BJ (cell line): ENCODE results near the gene ZCCHC24. TPM values are rescaled to one million over a fixed set of nuclear protein-coding genes. Genes with fewer than 3 reads are reported as not detected.

Source experiments
- CTCF ChIA-PET: fragments of 350-600 bp; formaldehyde crosslinking; extraction: SDS; loops from one replicate; lab custom pipeline; 2021; ENCODE audit warnings: antibody characterized with exemption, inconsistent platforms; lab: Yijun Ruan, JAX
- POLR2A ChIA-PET: fragments of 300-600 bp; sonication (Branson Sonifier 250); formaldehyde crosslinking; extraction: SDS; loops from one replicate; lab custom pipeline; 2021; ENCODE audit warnings: antibody characterized with exemption; lab: Charles Lee
- DNase-seq: peaks from one replicate; pipeline ENCODE4 v3.0.0-alpha.2; 2011; ENCODE audit warnings: low read depth
- H3K27me3 ChIP-seq: 2 replicates; pipeline ENCODE4 v1.6.0; 2011; ENCODE audit warnings: low read length; ENCODE audit not compliant: control insufficient read depth, insufficient read depth
- H3K36me3 ChIP-seq: 2 replicates; pipeline ENCODE4 v1.5.1; 2011; ENCODE audit warnings: low read length; ENCODE audit not compliant: control insufficient read depth, insufficient read depth
- H3K4me3 ChIP-seq: 2 replicates; pipeline ENCODE4 v1.5.1; 2011; ENCODE audit warnings: low read depth, mild to moderate bottlenecking, control low read depth, low read length
- polyA plus RNA-seq: library from polyadenylated mRNA; depleted of rRNA; stranded (reverse); fragments of >200 nt; gene quantifications from 2 replicates; pipeline ENCODE4 v1.2.3, GENCODE V29; 2011
- TF ChIP-seq, protein P1 (sequence below): IDR thresholded peaks from 2 replicates; pipeline ENCODE4 v1.5.1; 2011; ENCODE audit warnings: low read depth, mild to moderate bottlenecking, control low read depth, inconsistent platforms, low read length, moderate library complexity; ENCODE audit not compliant: insufficient read depth

ZCCHC24 gene
- polyA plus RNA-seq, 1 experiment = 49.1 TPM

DNA sequence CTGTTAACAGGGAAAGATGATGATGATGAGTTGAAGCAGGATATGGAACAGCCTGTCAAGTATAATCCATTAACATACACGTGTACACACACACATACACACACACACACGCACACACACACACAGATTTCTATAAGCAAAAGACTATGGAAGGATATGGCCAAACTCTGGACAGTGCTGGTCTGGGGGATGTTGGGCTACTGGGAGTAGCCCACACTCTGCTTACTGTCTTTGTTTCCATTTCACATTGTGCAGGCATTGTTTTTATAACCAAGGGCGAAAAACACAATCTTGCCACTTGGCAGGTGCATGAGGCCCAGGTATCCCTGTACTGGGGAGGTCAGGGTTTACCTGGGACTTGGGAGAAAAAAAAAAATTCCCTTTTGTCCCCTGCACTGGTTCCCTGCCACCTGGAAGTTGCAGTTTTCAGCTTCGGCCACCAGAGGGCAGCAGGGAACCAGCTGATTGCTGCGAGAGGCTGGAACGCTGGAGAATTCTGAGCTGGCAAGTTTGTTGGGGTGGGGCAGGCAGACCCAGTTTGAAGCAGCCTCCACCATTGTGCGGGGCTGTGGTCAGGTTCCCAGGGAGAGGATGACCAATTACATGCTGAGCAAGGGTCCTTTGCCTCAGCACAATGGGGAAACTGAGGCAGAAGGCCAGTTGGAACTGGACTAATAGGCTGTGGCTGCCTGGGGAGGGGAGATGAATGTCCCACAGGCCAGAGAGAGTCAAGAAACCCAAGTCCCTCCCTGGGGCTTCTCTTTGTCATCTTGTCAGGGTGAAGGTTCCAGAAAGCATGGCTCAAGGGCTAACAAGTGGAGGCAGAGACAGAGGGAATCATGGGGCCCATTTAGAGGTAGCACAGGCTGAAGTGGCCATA lies 70.9 kb downstream of the ZCCHC24 start:
- CTCF ChIA-PET = interaction anchor here (0.5 to 5.0 kb wide), 44 partner anchors 8 to 974 kb away, joined by 3 to 56 read pairs (median 4); partner anchors contain the start of gene ZCCHC24
- Histone ChIP-seq H3K36me3 (no peaks in the 10 kb centered on the region), H3K27me3 (no peaks in the 10 kb centered on the region), H3K4me3 (no peak overlapping the region)
- TF ChIP-seq, protein P1, sequence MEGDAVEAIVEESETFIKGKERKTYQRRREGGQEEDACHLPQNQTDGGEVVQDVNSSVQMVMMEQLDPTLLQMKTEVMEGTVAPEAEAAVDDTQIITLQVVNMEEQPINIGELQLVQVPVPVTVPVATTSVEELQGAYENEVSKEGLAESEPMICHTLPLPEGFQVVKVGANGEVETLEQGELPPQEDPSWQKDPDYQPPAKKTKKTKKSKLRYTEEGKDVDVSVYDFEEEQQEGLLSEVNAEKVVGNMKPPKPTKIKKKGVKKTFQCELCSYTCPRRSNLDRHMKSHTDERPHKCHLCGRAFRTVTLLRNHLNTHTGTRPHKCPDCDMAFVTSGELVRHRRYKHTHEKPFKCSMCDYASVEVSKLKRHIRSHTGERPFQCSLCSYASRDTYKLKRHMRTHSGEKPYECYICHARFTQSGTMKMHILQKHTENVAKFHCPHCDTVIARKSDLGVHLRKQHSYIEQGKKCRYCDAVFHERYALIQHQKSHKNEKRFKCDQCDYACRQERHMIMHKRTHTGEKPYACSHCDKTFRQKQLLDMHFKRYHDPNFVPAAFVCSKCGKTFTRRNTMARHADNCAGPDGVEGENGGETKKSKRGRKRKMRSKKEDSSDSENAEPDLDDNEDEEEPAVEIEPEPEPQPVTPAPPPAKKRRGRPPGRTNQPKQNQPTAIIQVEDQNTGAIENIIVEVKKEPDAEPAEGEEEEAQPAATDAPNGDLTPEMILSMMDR = peak; percentile 94
- DNase-seq = no peak
- POLR2A ChIA-PET = interaction anchor here (0.6 kb wide), 1 partner anchor 29 kb away, joined by 3 read pairs; no protein-coding TSS in a partner anchor

- Histone ChIP-seq H3K36me3 (no peaks in the 10 kb centered on the region), H3K27me3 (no peaks in the 10 kb centered on the region), H3K4me3 (no peak overlapping the region)
- TF ChIP-seq, protein P1 = no peak
- POLR2A ChIA-PET = no interaction called here
- CTCF ChIA-PET = interaction anchor here (0.6 to 5.0 kb wide), 13 partner anchors 12 to 190 kb away, joined by 3 to 56 read pairs (median 3); partner anchors contain the start of gene ZCCHC24
- DNase-seq = no peak
These were observed 72.6 kb downstream of the ZCCHC24 start for GRCh38 chr10:79372871-79373270.

DNA sequence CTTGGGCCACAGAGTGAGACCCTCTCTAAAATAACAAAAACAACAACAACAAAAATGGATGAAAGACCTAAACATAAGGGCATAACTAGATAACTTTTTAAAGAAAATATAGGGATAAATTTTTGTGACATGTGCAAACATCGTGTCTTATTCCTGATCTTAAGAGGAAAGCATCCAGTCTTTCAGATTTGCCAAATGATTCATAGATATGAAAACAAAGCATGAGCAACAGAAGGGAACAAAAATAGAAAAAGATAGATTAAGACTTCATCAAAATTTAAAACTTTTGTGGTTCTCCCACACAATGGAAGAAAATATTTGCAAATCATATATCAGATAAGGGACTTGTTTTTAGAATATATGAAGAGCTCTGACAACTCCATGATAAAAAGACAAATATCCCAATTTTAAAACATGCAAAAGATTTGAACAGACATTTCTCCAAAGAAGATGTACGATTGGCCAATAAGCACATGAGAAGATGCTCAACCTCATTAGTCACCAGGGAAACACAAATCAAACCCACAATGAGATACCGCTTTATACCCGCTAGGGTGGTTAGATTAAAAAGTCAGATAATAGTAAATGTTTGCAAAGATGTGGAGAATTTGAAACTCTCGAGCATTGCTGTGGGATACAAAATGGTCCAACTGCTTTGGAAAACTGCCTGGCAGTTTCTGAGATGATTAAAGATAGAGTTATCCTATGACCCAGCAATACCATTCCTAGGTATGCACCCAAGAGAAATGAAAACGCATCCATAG lies 77.8 kb downstream of the ZCCHC24 start:
- DNase-seq = no peak
- POLR2A ChIA-PET = no interaction called here
- TF ChIP-seq, protein P1 = no peak
- CTCF ChIA-PET = interaction anchor here (1.1 to 1.8 kb wide), 2 partner anchors 23 to 75 kb away, joined by 3 to 4 read pairs; no protein-coding TSS in a partner anchor
- Histone ChIP-seq H3K36me3 (no peaks in the 10 kb centered on the region), H3K27me3 (no peaks in the 10 kb centered on the region), H3K4me3 (no peak overlapping the region)

DNA sequence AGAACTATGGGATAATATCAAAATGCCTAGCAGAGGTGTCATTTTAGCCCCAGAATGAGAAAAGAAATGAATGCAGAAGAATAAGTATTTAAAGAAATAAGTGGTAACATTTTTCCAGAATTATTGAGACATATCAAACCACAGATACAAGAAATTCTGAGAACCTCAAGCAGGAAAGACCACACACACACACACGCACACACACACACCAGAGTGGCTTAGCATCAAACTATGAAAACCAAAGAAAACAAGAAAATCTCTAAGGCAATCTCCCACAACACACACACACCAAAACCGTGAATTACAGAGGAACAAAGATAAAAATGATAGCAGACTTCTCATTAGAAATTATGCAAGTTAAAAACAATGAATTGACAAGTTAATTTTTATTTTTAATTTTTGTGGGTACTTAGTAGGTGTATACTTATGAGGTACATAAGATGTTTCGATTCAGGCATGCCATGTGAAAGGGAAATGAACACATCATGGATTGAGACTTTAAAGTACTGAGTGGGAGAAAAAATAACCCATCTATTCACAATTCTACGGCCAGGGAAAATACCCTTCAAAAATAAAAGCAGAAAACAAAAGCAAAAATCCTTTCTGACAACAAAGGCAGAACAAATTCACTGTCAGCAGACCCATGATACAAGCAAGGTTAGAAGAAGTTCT lies 83.6 kb downstream of the ZCCHC24 start:
- TF ChIP-seq, protein P1 = no peak
- no peak for DNase-seq
- Histone ChIP-seq H3K27me3 (no peaks in the 10 kb centered on the region), H3K36me3 (no peaks in the 10 kb centered on the region; the same call in 1 of the 2 replicates), H3K4me3 (no peak overlapping the region)
- ChIA-PET POLR2A (no interaction called here), CTCF (no interaction called here)
